Tibial nerve (tissue), 4 donors: Measurements from ENCODE around the gene TNRC18.

Experiments
- CTCF ChIP-seq, 5 experiments: fragments of 200-600 bp in 3 of 5; fragments of 450-650 bp in 2 of 5; sonication (generic) in 3 of 5; IDR thresholded peaks; one replicate each; pipeline ENCODE4 v1.5.1; 2016 to 2019; ENCODE audit warnings: antibody characterized with exemption in 5 of 5, mild to moderate bottlenecking in 3 of 5, moderate library complexity in 2 of 5
- EP300 ChIP-seq, 2 donors: sonication (generic); formaldehyde crosslinking; IDR thresholded peaks; one replicate each; pipeline ENCODE4 v1.6.1; 2017; ENCODE audit warnings: antibody characterized with exemption in 2 of 2, mild to moderate bottlenecking in 1 of 2
- POLR2A ChIP-seq, 2 donors: fragments of 450-650 bp; IDR thresholded peaks; one replicate each; pipeline ENCODE4 v1.6.1; 2017; ENCODE audit warnings: antibody characterized with exemption in 2 of 2, mild to moderate bottlenecking in 2 of 2, moderate library complexity in 2 of 2

DNA sequence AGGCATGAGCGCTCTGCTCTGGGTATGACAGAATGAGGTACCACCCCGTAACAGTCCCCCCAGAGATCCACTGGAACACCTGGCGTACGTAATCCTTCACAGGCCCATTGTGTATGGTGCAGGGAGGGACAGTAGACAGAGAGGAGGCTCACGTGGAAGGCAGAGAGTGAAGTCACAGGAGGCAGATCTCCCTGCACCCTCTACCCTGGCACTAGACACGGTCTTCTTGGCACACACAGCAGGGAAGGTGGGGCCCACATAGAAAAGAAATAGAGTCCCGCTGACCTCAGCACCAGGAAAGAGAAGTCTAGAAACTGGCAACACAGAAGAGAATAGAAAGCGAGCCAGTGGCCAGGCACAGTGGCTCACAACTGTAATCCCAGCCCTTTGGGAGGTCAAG lies 89.0 kb downstream of the TNRC18 start:
- no peak for TF ChIP-seq CTCF (IDR thresholded peaks at IDR 0.05)
- TF ChIP-seq EP300 (IDR thresholded peaks at IDR 0.05), result no peak
- TF ChIP-seq POLR2A (IDR thresholded peaks at IDR 0.05), result no peak
